Measurements from ENCODE around the gene IRS2. TPM values are rescaled to one million over a fixed set of nuclear protein-coding genes. Genes with fewer than 3 reads are reported as not detected.

The IRS2 gene
- total and polyA plus RNA-seq, 2 experiments from 2014 or later = 3.4 to 7.7 TPM

DNA sequence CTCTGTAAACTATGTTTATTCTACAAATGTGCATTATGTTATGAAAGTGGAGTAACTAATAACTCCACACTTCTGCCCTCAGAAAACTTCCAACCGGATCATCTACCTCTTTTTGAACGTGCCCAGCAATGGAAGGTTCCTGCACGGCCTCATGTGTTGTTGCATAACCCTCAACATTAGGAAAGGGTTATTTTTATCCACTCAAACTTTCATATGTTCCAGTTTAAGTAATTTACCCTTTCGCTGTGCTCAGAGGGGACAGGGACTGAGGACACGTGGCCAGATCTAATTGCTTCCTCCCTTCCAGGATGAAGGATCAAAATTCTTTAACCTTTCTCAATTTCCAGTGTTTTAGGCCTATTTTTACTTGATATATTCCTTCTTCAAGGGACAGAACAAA is 29.6 kb downstream of the IRS2 start:
- DNase-seq = no peak
- TF ChIP-seq EZH2 (IDR thresholded peaks at IDR 0.05; ENCODE audit: insufficient read depth, poor library complexity, severe bottlenecking) = no peak
- TF ChIP-seq EZH2phosphoT487 (IDR thresholded peaks at IDR 0.05; ENCODE audit: insufficient read depth, low read depth) = no peak
- Histone ChIP-seq H3K27me3 (replicated peaks; ENCODE audit: insufficient read depth) (no peaks in the 10 kb centered on the region), H3K36me3 (ENCODE audit: low read depth) (peaks cover 35% of the 10 kb centered on the region; the same call in 1 of the 2 replicates), H3K4me3 (no peak overlapping the region), H3K4me2 (ENCODE audit: unreplicated experiment) (no peak overlapping the region), H4K20me1 (ENCODE audit: insufficient read depth) (peaks cover 17% of the 10 kb centered on the region; the same call in 1 of the 2 replicates), H3K79me2 (ENCODE audit: insufficient read depth) (peaks cover 51% of the 10 kb centered on the region), H3F3A (ENCODE audit: insufficient read depth) (peaks cover 5% of the 10 kb centered on the region; the same call in 1 of the 2 replicates), H3K4me1 (ENCODE audit: insufficient read depth) (no peaks in the 10 kb centered on the region), H2AFZ (no peak overlapping the region), H3K27ac (no peak overlapping the region), H3K9me2 (ENCODE audit: insufficient read depth) (no peaks in the 10 kb centered on the region), H3K9ac (no peak overlapping the region), H3K9me3 (ENCODE audit: low read depth) (no peaks in the 10 kb centered on the region)
- in situ Hi-C loops (cut with MboI) = no loop called here
- WGBS, 2 experiments (ENCODE audit: low coverage in 1 of 2, low lambda C conversion rate in 2 of 2, missing lambda C conversion rate in 2 of 2) = 48 to 69% methylated on average over 5 of the region's 5 CpGs

DNA sequence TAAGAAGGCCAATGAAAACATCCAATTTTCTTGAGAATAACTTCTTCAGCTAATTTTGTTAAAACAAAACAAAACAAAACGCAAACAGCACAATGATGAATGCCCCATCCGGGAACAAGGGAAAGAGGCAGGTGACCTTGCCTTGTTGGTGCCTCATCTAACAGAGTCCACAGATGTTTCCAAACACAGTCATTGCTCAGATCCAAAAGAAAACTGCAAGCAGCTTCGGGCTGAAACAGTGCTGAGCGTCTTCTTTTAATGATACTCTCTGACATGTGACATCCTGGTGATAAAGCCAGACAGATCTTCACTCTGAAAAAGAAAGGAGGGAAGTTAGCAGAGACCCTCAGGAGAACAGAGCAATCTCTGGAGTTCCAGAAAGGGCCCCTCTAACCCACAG is 30.4 kb downstream of the IRS2 start:
- no peak overlapping the region for H3K9ac ChIP-seq
- H4K20me1 ChIP-seq (ENCODE audit: insufficient read depth) = peaks cover 13% of the 10 kb centered on the region; the same call in 1 of the 2 replicates
- no peaks in the 10 kb centered on the region for H3K9me3 ChIP-seq (ENCODE audit: low read depth)
- no peaks in the 10 kb centered on the region for H3K9me2 ChIP-seq (ENCODE audit: insufficient read depth)
- DNase-seq = no peak
- H3K36me3 ChIP-seq (ENCODE audit: low read depth) = peaks cover 35% of the 10 kb centered on the region; the same call in 1 of the 2 replicates
- H3K27me3 ChIP-seq (replicated peaks; ENCODE audit: insufficient read depth) = no peaks in the 10 kb centered on the region
- H3K4me3 ChIP-seq = no peak overlapping the region
- H3K27ac ChIP-seq = no peak overlapping the region
- H3K4me2 ChIP-seq (ENCODE audit: unreplicated experiment) = no peak overlapping the region
- in situ Hi-C loops (cut with MboI) = no loop called here
- WGBS, 2 experiments (ENCODE audit: low coverage in 1 of 2, low lambda C conversion rate in 2 of 2, missing lambda C conversion rate in 2 of 2) = 82 to 86% methylated on average over 4 of the region's 4 CpGs
- no peak overlapping the region for H2AFZ ChIP-seq
- peaks cover 43% of the 10 kb centered on the region for H3K79me2 ChIP-seq (ENCODE audit: insufficient read depth)
- no peaks in the 10 kb centered on the region for H3F3A ChIP-seq (ENCODE audit: insufficient read depth)
- H3K4me1 ChIP-seq (ENCODE audit: insufficient read depth) = no peaks in the 10 kb centered on the region
- TF ChIP-seq EZH2phosphoT487 (IDR thresholded peaks at IDR 0.05; ENCODE audit: insufficient read depth, low read depth) = no peak
- TF ChIP-seq EZH2 (IDR thresholded peaks at IDR 0.05; ENCODE audit: insufficient read depth, poor library complexity, severe bottlenecking) = no peak

DNA sequence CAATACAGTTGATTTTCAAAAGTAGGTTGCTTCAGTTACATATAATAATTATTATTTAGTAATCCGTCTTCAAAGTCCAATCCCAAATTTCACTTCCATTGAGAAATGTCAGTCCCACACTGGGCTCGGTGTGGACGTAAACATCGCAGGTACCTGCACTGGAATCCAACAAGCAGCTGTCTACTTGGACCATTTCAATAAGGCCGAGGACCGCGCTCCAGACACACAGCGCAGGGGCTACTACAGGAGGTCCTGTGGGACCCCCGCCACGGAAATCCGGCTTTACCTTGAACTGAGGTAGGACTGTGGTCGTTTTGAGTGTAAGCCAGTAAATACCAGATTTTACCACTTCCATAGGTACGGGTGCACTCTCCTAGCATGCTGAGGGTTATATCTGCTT is 30.8 kb downstream of the IRS2 start:
- H4K20me1 ChIP-seq (ENCODE audit: insufficient read depth) = peaks cover 13% of the 10 kb centered on the region; the same call in 1 of the 2 replicates
- no peaks in the 10 kb centered on the region for H3K9me3 ChIP-seq (ENCODE audit: low read depth)
- no peak overlapping the region for H3K27ac ChIP-seq
- H3K4me1 ChIP-seq (ENCODE audit: insufficient read depth) = no peaks in the 10 kb centered on the region
- no peaks in the 10 kb centered on the region for H3K27me3 ChIP-seq (replicated peaks; ENCODE audit: insufficient read depth)
- no peak overlapping the region for H2AFZ ChIP-seq
- H3K79me2 ChIP-seq (ENCODE audit: insufficient read depth) = peaks cover 39% of the 10 kb centered on the region
- WGBS, 2 experiments (ENCODE audit: low coverage in 1 of 2, low lambda C conversion rate in 2 of 2, missing lambda C conversion rate in 2 of 2) = 91 to 93% methylated on average over 13 of the region's 13 CpGs
- no peaks in the 10 kb centered on the region for H3F3A ChIP-seq (ENCODE audit: insufficient read depth)
- no peak overlapping the region for H3K4me2 ChIP-seq (ENCODE audit: unreplicated experiment)
- H3K9ac ChIP-seq = no peak overlapping the region
- no peaks in the 10 kb centered on the region for H3K9me2 ChIP-seq (ENCODE audit: insufficient read depth)
- H3K4me3 ChIP-seq = no peak overlapping the region
- in situ Hi-C loops (cut with MboI) = no loop called here
- no peak for TF ChIP-seq EZH2phosphoT487 (IDR thresholded peaks at IDR 0.05; ENCODE audit: insufficient read depth, low read depth)
- TF ChIP-seq EZH2 (IDR thresholded peaks at IDR 0.05; ENCODE audit: insufficient read depth, poor library complexity, severe bottlenecking) = no peak
- no peak for DNase-seq
- H3K36me3 ChIP-seq (ENCODE audit: low read depth) = peaks cover 35% of the 10 kb centered on the region; the same call in 1 of the 2 replicates

DNA sequence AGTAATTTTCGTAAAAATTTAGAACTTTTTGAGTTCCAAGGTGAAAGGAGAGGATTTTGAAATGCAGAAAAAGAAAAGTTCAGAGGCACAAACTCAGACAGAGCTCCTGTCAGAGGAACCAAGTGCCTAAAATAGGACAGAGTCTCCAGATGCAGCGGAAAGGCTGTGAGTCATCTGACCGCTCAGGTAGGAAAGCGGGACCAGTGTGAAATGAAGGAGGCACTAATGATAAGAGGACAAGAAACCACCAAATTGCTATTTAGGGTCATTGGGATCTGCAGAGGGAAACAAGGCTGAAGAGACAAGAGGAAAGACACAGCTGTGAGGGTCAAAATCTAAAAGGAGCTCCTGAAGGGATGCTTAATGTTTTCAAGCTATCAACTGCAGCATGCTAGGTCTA is 34.9 kb downstream of the IRS2 start:
- Histone ChIP-seq H3K27me3 (replicated peaks; ENCODE audit: insufficient read depth) (no peaks in the 10 kb centered on the region), H2AFZ (no peak overlapping the region), H3K9ac (no peak overlapping the region), H3K4me2 (ENCODE audit: unreplicated experiment) (no peak overlapping the region), H4K20me1 (ENCODE audit: insufficient read depth) (peaks cover 6% of the 10 kb centered on the region; the same call in 1 of the 2 replicates), H3K4me3 (no peak overlapping the region), H3K4me1 (ENCODE audit: insufficient read depth) (no peaks in the 10 kb centered on the region), H3K9me2 (ENCODE audit: insufficient read depth) (no peaks in the 10 kb centered on the region), H3F3A (ENCODE audit: insufficient read depth) (peaks cover 21% of the 10 kb centered on the region; the same call in 1 of the 2 replicates), H3K9me3 (ENCODE audit: low read depth) (no peaks in the 10 kb centered on the region), H3K27ac (no peak overlapping the region), H3K79me2 (ENCODE audit: insufficient read depth) (no peaks in the 10 kb centered on the region), H3K36me3 (ENCODE audit: low read depth) (peaks cover 35% of the 10 kb centered on the region; the same call in 1 of the 2 replicates)
- 97 to 98% methylated on average over 4 of the region's 4 CpGs for WGBS, 2 experiments (ENCODE audit: low coverage in 1 of 2, low lambda C conversion rate in 2 of 2, missing lambda C conversion rate in 2 of 2)
- DNase-seq = no peak
- no peak for TF ChIP-seq EZH2 (IDR thresholded peaks at IDR 0.05; ENCODE audit: insufficient read depth, poor library complexity, severe bottlenecking)
- no peak for TF ChIP-seq EZH2phosphoT487 (IDR thresholded peaks at IDR 0.05; ENCODE audit: insufficient read depth, low read depth)
- in situ Hi-C loops (cut with MboI) = no loop called here
